ENCODE data around the gene PLPPR1. TPM values are rescaled to one million over a fixed set of nuclear protein-coding genes. Genes with fewer than 3 reads are reported as not detected.

PLPPR1 gene
- total RNA-seq, 1 experiment from 2014 or later = 2.4 TPM

DNA sequence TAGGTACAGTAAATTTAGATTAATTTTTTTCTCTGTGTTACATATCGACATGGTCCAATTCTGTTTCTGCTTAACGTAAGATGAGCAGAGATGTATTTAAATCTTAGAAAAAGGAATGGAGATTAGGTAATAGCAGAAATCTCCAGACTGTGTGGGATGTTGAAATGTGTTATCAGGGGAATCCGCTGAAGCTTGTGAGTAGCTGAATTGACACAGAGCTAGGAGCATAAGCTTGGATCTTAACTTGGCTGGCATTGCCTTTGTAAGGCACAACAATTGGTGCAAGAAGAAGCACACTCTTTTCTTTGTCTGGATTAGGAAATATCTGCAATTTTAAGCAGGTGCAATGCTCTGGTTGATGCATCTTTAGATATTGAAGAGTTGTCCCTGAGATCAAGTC is 53.1 kb downstream of the PLPPR1 start:
- no peak overlapping the region for H2BK5ac ChIP-seq (ENCODE audit: insufficient read length, low read length)
- no peaks in the 10 kb centered on the region for H3K27me3 ChIP-seq (ENCODE audit: insufficient read depth, low read length)
- no peak overlapping the region for H2BK20ac ChIP-seq (ENCODE audit: low read depth, low read length, poor library complexity, severe bottlenecking)
- H3K9ac ChIP-seq (ENCODE audit: extremely low read depth, insufficient read length, low read length) = no peak overlapping the region
- Mint-ChIP-seq H3K27ac (no peak overlapping the region; a peak in 1 of 7 replicates), H3K27me3 (ENCODE audit: low read depth) (no peaks in the 10 kb centered on the region), H3K36me3 (ENCODE audit: insufficient read depth in 1 of 3, low read depth in 3 of 3) (peaks cover 0 to 15% (median 11%) of the 10 kb centered on the region in 3 experiments), H3K4me3 (no peak overlapping the region), H3K4me1 (peaks cover 36 to 40% of the 10 kb centered on the region in 2 experiments), H3K9me3 (peaks cover 6 to 9% of the 10 kb centered on the region in 2 experiments)
- H3K18ac ChIP-seq (ENCODE audit: insufficient read length, low read depth, low read length) = no peak overlapping the region
- H3K27ac ChIP-seq (ENCODE audit: insufficient read length, low read depth, low read length) = no peak overlapping the region
- H2BK15ac ChIP-seq (ENCODE audit: low read depth, low read length) = no peak overlapping the region
- H3K14ac ChIP-seq (ENCODE audit: insufficient read depth, low read length) = no peak overlapping the region
- no peaks in the 10 kb centered on the region for H4K20me1 ChIP-seq (ENCODE audit: control insufficient read depth, insufficient read depth, insufficient read length)
- H3K23me2 ChIP-seq (ENCODE audit: insufficient read length, low read depth, low read length, poor library complexity, severe bottlenecking) = no peaks in the 10 kb centered on the region
- no peak overlapping the region for H4K91ac ChIP-seq (ENCODE audit: insufficient read length, low read depth, low read length)
- H2BK120ac ChIP-seq (ENCODE audit: low read depth, low read length, poor library complexity, severe bottlenecking) = no peak overlapping the region
- H3K9me3 ChIP-seq (ENCODE audit: control insufficient read depth, low read depth, low read length) = no peaks in the 10 kb centered on the region
- DNase-seq = no peak
- TF ChIP-seq, protein P1, sequence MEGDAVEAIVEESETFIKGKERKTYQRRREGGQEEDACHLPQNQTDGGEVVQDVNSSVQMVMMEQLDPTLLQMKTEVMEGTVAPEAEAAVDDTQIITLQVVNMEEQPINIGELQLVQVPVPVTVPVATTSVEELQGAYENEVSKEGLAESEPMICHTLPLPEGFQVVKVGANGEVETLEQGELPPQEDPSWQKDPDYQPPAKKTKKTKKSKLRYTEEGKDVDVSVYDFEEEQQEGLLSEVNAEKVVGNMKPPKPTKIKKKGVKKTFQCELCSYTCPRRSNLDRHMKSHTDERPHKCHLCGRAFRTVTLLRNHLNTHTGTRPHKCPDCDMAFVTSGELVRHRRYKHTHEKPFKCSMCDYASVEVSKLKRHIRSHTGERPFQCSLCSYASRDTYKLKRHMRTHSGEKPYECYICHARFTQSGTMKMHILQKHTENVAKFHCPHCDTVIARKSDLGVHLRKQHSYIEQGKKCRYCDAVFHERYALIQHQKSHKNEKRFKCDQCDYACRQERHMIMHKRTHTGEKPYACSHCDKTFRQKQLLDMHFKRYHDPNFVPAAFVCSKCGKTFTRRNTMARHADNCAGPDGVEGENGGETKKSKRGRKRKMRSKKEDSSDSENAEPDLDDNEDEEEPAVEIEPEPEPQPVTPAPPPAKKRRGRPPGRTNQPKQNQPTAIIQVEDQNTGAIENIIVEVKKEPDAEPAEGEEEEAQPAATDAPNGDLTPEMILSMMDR (conservative IDR thresholded peaks at IDR 0.05) = no peak
- H3K4ac ChIP-seq (ENCODE audit: low read depth, low read length) = no peak overlapping the region
- H3T11ph ChIP-seq (ENCODE audit: low read length) = no peak overlapping the region
- no peak overlapping the region for H2AFZ ChIP-seq (ENCODE audit: low read length)
- H4K5ac ChIP-seq (ENCODE audit: insufficient read length, low read depth, low read length) = no peak overlapping the region
- no peak overlapping the region for H3K4me2 ChIP-seq (ENCODE audit: insufficient read depth, insufficient read length, low read length)
- H2BK12ac ChIP-seq (ENCODE audit: insufficient read length, low read depth, low read length) = no peak overlapping the region
- no peak overlapping the region for H4K8ac ChIP-seq (replicated peaks; ENCODE audit: insufficient read length, low read depth, low read length)
- H3K79me1 ChIP-seq (ENCODE audit: insufficient read depth, low read depth, low read length, poor library complexity, severe bottlenecking) = no peaks in the 10 kb centered on the region
- H3K79me2 ChIP-seq (ENCODE audit: insufficient read depth, low read length) = no peaks in the 10 kb centered on the region
- no CpG with 5 or more reads among the region's 3 CpGs for WGBS (ENCODE audit: extremely low coverage, insufficient read length, low lambda C conversion rate)
- no peak overlapping the region for H3K23ac ChIP-seq (ENCODE audit: insufficient read length, low read depth, low read length)
- peaks cover 12% of the 10 kb centered on the region; the same call in 1 of the 2 replicates for H3K4me1 ChIP-seq (ENCODE audit: insufficient read depth, low read length)
- no peak overlapping the region for H2AK5ac ChIP-seq (ENCODE audit: insufficient read length, low read length)
- no peak overlapping the region for H3K56ac ChIP-seq (ENCODE audit: insufficient read length, low read depth, low read length)
